Myocyte (in vitro differentiated cells): ENCODE measurements around the gene PPARA. TPM values are rescaled to one million over a fixed set of nuclear protein-coding genes. Genes with fewer than 3 reads are reported as not detected.

Experiments
- DNase-seq: peaks from one replicate; pipeline ENCODE4 v3.0.0-alpha.2; 2012; ENCODE audit warnings: low read depth
- total RNA-seq: library from RNA; depleted of rRNA; stranded (reverse); fragments of >200 nt; gene quantifications from 2 replicates; pipeline ENCODE4 v1.2.3, GENCODE V29; 2014

The PPARA gene
- total RNA-seq, 1 donor from 2014 or later: 17.5 TPM

- peak; percentile 13 for DNase-seq
Observed at GRCh38 chr22:46113910-46114517, 36.3 kb upstream of the PPARA start.

GRCh38 chr22:46114518-46115387, 35.6 kb upstream of the PPARA start:
- DNase-seq: peak; percentile 55

DNA sequence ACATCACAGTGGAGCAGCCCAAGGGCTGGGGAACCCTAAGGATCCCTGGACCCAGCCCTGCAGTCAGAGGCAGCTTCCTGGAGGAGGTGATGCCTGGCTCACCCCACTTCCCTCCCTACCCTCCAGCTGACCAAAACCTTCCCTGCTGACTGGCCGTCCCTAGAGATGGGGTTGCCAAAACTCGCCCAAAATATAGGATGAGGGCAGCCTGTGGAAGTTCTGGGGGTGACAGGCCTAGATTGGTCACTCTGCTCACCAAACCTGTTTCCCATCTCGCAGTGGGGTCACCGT, 35.0 kb upstream of the PPARA start:
- peak; percentile 13 for DNase-seq

DNA sequence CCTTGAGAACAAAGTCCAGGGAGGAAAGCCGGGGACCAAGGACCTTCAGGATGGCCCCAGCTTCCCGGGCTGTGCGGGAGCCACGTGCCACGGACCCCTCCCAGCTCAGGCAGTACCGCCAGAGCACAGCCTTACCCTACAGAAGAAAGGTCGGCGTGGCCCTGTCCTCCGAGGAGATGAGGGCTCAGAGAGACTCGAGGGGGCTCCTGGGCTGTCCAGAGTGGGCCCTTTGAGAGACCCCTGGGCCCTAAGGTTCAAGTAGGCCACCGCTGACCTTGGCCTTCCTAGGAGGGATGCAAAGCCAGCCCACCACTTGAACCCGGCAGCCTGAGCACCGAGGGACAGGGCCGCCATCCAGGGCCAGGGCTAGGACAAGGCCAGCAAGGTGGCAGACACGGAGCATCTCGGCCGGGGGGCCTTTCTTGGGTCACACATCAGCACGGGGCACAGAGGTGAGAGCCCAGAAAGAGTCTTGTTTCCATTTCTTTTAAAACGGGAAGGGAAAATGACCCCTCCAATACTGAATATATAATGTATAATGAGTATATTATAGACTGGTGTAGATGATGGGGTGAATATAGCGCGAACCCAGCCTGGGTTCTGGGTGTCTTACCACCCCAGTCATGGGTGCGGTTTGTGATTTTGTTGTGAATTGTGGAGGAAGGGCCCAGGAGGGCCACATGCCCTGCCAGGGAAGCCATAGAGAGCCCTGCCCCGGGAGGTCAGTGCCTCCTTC, 34.4 kb upstream of the PPARA start:
- DNase-seq: peak; percentile 14

DNA sequence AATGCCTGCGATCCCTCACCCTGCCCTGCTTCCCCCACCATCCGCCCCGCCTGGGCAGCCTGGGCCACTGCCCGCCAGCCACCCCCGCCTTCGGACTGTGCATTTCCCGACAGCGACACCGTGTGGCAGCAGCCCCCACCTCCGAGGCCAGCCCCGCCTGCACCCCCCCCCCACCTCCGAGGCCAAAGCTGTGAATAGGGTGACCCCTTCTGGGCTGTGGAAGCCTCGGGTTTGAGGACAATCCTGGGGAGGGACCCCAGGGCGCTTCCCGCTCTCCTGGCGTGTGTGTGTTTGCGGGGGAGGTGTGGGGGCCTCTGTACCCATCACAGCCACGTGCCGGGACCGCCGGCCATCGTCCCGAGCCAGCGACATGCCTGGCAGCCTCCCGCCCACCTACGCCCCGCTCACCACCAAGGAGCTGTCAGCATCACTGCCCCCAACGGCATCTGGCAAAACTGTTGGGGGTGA, 33.8 kb upstream of the PPARA start:
- peak; percentile 88 for DNase-seq

- DNase-seq: peak; percentile 17
Observed at GRCh38 chr22:46117206-46118199, 32.8 kb upstream of the PPARA start.

DNA sequence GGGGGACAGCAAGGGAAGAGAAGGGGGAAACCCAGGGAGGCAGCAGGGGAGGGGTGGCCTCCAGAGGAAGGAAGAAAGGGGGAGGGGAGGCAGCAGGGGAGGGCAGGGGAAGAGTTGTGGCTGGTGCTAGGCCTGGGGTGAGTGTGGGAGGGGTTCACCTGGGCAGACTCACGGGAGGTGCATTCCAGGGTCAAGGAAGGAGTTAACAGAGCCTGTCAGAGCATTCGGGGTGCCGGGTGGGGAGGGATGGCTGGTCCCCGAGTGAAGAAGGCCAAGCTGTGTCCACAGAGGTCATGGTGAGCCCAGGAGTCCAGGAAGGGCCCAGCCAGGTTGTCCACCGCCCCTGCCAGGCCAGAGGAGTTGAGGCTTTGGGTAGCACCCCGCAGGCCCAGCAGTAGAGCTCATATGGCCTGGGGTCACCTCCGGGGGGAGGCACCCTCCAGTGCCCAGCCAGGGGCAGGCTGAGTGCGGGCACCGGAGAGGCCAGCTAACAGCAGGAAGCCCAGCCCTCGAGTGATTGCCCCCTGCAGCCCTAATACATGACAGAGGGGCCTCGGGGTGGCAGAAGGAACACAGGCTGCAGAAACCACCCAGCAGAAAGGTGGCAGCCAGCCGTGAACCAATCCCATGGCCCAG, 31.1 kb upstream of the PPARA start:
- no peak for DNase-seq

DNA sequence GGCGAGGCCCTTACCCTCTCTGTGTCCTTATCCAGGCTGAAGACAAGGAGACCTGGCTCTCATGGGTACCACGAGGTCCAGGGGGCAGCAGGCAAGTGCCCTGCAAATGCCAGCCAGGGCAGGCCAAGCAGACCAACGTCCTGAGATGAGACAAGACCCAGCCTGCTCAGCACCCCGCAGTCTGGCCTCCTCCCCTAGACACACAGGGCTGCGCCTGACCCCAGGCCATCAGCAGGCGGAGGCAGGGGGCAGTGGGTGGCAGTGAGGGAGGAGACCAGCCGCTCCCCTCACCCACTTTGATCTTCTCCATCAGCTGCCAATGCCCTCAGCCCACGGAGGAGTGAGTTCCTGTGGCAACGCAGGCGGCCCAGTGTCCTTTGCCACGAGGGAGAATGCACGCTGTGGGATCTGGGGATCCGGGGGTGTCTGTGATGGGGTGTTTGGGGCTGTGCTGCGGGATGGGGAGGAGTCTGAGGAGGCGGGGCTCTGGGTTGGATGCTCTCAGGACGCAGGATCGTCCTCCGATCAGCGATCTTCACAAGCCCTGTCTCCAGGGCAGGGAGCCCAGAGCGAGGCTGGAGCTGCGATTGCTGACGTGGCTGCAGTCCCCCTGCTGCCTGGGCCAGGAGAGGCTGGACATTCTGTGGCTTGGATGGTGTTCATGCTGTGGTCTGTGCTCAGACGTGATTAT, 30.5 kb upstream of the PPARA start:
- DNase-seq: peak; percentile 81

DNA sequence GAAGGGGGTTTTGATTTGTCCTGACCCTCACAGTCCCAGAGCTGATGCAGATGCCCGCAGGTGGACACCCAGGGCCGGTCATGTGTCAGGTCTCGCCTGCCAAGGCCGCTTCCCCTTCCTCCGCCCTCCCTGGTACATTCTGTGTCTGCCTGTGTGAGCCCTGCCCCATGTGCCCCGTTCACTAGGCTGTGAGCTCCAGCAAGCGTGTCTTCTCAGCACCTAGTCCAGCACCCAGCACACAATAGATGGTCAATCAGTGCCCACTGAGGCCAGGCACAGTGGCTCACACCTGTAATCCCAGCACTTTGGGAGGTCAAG, 29.9 kb upstream of the PPARA start:
- no peak for DNase-seq

DNA sequence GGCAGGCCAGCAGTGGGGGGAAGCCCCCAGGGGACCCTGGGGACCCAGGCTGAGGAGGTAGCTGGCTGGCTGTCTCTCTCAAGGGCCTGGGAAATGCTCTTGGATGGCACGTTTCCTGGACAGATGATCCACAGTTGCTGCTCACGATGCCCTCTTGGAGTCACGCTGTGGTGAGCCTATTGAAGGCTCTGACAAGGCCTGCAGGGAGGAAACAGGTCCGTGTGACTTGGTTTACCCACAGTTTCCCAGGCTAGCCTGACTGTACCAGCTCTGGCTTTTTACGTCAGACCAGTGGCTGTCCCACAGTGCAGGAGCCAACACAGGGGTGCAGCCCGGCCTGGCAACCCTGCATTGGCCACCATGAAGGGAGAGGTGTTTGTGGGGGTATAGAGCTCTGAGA, 29.2 kb upstream of the PPARA start:
- DNase-seq: peak; percentile 10

GRCh38 chr22:46121523-46122287, 28.6 kb upstream of the PPARA start:
- DNase-seq: peak; percentile 5

GRCh38 chr22:46122511-46122971, 27.8 kb upstream of the PPARA start:
- peak; percentile 73 for DNase-seq

DNA sequence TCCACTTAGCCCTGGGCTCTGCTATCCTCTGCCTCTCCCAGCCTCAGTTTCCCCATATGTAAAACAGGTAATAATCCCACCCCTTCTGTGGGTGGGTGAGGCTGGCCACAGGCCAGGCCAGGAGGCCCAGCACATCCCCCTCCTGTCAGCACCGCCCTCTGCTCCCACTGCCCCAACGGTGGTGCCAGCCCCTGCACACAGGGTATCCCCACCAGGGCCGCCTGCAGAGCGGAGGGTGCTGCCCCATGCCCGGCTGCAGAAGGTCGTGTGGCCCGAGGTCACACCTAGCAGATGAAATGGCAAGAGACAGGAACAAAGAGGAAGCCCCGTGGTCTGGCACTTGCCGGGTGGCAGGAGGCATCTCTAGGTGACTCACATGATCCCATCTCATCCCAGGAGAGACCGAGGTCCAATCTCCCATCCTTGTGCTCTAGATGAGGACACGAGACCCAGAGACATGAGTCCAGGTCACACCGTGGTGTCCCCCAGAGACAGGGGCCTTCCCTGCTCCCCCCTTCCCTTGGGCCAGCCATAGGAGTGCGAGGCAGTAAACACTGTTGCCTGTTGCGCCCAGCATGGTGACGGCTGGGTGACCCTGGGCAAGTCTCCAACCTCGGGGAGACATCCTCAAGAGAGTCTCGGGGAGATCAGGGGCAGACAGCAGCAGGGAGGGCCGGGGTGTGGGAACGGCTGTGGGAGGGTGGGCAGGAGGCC, 27.2 kb upstream of the PPARA start:
- peak; percentile 10 for DNase-seq

DNA sequence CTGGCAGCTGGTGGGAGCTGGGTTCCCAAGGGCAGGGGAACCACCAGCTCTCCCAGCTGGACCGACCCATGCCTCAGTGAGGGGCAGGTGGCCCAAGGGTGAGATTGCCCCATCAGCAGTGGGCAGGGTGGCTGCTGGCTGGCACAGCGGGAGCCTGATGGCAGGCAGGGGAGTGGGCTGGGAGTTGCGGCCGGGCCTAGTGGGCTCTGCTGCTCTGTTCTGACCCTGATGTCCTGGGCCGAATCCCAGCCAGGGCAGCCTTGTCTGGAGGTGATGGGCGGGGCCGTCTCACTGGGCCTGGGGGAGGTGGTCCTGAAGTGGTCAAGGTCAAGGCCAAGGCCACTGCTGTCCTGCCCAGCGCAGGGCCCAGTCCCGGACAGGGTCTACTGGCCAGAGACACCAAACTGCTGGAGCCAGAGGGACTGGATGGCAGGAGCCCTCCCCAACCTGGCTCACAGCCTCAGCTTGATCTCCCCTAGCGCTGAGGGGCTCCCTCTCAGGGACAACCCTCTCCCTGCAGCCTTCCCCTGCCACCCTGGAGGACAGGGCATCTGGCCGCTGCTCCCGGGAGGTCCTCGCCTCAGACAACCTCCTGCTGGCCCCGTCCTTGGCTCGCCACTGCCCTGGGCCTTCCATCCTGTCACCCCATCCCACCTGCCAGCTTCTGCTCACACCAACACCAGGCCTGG, 26.5 kb upstream of the PPARA start:
- no peak for DNase-seq

- no peak for DNase-seq
Observed at GRCh38 chr22:46124383-46125144, 25.8 kb upstream of the PPARA start.

DNA sequence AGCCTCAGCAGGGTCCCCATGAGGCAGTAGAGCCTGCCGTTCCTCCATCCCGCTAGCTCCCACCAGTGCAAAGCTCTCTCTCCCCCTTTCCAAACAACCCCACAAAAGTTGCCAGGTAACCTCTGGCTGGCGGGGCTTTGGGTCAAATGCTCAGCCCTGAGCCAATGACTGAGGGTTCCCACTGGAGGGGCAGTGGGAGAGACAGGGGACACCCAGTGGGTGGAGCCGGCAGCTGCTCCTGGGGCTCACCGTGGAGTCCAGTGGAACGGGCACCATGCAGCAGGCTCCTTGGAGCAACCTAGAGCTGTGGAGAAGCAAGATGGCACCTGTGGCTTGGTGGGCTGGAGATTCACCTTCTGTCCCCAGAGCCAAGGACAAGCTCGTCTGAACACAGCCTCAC, 25.0 kb upstream of the PPARA start:
- no peak for DNase-seq
